ENCODE data around the gene DACH1. TPM values are rescaled to one million over a fixed set of nuclear protein-coding genes. Genes with fewer than 3 reads are reported as not detected.
A peak's percentile ranks its signal among the peaks of the same experiment; 100 is the strongest.

The DACH1 gene
- total RNA-seq, 4 donors from 2014 or later = 1.0 to 6.3 (median 2.4) TPM

DNA sequence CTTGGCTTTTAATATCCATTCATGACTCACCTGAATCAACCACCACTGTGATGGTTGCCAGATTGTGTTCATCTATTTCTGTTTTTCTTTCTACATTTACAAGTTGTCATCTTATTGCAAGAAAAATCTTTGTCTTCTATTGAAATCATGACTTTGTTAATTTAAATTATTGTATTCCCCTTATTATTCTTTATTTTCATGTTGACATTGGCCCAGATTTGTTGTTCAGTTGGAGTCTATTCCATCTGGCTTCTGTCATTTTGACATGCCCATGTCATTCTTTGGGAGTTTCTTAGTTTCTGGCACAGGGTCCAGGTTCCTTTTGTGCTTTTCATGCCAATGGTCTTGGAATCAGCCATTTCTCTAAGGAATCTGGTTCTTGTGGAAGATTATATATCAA lies 19.9 kb upstream of the DACH1 start:
- H3K9me3 ChIP-seq = no peaks in the 10 kb centered on the region
- H3K4me1 ChIP-seq = no peaks in the 10 kb centered on the region
- H3K27me3 ChIP-seq = no peaks in the 10 kb centered on the region
- no peaks in the 10 kb centered on the region for H3K36me3 ChIP-seq
- TF ChIP-seq POLR2A (IDR thresholded peaks at IDR 0.05) (no peak), POLR2AphosphoS5 (IDR thresholded peaks at IDR 0.05) (no peak), EP300 (IDR thresholded peaks at IDR 0.05) (no peak), CTCF (IDR thresholded peaks at IDR 0.05) (no peak)
- no peak overlapping the region for H3K27ac ChIP-seq
- no peak overlapping the region for H3K4me3 ChIP-seq
- no peak for DNase-seq (ENCODE audit: low spot score in 2 of 2)

DNA sequence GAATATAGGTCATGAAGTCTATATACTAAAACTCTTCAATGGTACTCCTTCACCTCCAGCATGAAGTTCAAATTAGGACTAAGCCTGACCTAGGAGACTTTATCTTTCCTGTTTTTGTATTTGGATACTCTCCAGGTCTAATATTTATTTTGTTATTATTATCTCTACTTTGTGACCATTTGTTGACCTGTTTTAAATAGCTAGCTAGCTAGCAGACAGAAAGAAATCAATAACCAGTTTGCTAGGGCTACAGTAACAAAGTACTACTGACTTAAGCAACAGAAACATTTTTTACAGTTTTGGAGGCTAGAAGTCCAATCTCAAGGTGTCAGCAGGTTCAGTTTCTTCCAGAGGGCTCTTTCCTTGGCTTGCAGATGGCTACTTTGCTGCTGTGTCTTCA lies 15.1 kb upstream of the DACH1 start:
- no peaks in the 10 kb centered on the region for H3K27me3 ChIP-seq
- DNase-seq (ENCODE audit: low spot score in 2 of 2) = no peak
- H3K27ac ChIP-seq = no peak overlapping the region
- H3K9me3 ChIP-seq = no peaks in the 10 kb centered on the region
- no peak overlapping the region for H3K4me3 ChIP-seq
- TF ChIP-seq EP300 (IDR thresholded peaks at IDR 0.05) = no peak
- no peak for TF ChIP-seq CTCF (IDR thresholded peaks at IDR 0.05)
- no peak for TF ChIP-seq POLR2A (IDR thresholded peaks at IDR 0.05)
- TF ChIP-seq POLR2AphosphoS5 (IDR thresholded peaks at IDR 0.05) = no peak
- H3K4me1 ChIP-seq = peaks cover 9% of the 10 kb centered on the region
- H3K36me3 ChIP-seq = no peaks in the 10 kb centered on the region

GRCh38 chr13:71880753-71881541 lies 13.9 kb upstream of the DACH1 start:
- 88% methylated on average over 6 of the region's 6 CpGs for WGBS
- H3K36me3 ChIP-seq = no peaks in the 10 kb centered on the region
- TF ChIP-seq EP300 (IDR thresholded peaks at IDR 0.05) (no peak), POLR2A (IDR thresholded peaks at IDR 0.05) (no peak), CTCF (IDR thresholded peaks at IDR 0.05) (no peak), POLR2AphosphoS5 (IDR thresholded peaks at IDR 0.05) (no peak)
- DNase-seq (ENCODE audit: low spot score in 2 of 2) = no peak
- H3K9me3 ChIP-seq = no peaks in the 10 kb centered on the region
- H3K27ac ChIP-seq = no peak overlapping the region
- no peaks in the 10 kb centered on the region for H3K27me3 ChIP-seq
- no peak overlapping the region for H3K4me3 ChIP-seq
- H3K4me1 ChIP-seq = peaks cover 9% of the 10 kb centered on the region

GRCh38 chr13:71879808-71880344 lies 12.9 kb upstream of the DACH1 start:
- Histone ChIP-seq H3K27me3 (no peaks in the 10 kb centered on the region), H3K4me1 (peaks cover 9% of the 10 kb centered on the region)
- TF ChIP-seq CTCF (IDR thresholded peaks at IDR 0.05) (no peak), POLR2A (IDR thresholded peaks at IDR 0.05) (no peak), POLR2AphosphoS5 (IDR thresholded peaks at IDR 0.05) (no peak), EP300 (IDR thresholded peaks at IDR 0.05) (no peak)

GRCh38 chr13:71879129-71879535 lies 12.1 kb upstream of the DACH1 start:
- Histone ChIP-seq H3K36me3 (no peaks in the 10 kb centered on the region), H3K9me3 (no peaks in the 10 kb centered on the region), H3K27me3 (no peaks in the 10 kb centered on the region), H3K4me3 (no peak overlapping the region), H3K4me1 (peaks cover 9% of the 10 kb centered on the region), H3K27ac (no peak overlapping the region)
- no peak for DNase-seq (ENCODE audit: low spot score in 2 of 2)
- 5% methylated on average over 3 of the region's 3 CpGs for WGBS
- TF ChIP-seq CTCF (IDR thresholded peaks at IDR 0.05) = peak in 1 of 2 donors; percentile 31
- TF ChIP-seq EP300 (IDR thresholded peaks at IDR 0.05) = no peak

More at GRCh38 chr13:71879808-71880344, 12.9 kb upstream of the DACH1 start:
- Histone ChIP-seq H3K4me3 (no peak overlapping the region), H3K36me3 (no peaks in the 10 kb centered on the region), H3K9me3 (no peaks in the 10 kb centered on the region), H3K27ac (no peak overlapping the region)
- 74% methylated on average over 6 of the region's 6 CpGs for WGBS
- no peak for DNase-seq (ENCODE audit: low spot score in 2 of 2)

Measured in suprapubic skin (tissue), 4 donors.